GM18507 (cell line): ENCODE results near the gene GCNT1.
A peak's percentile ranks its signal among the peaks of the same experiment; 100 is the strongest.
"Not testable (repeated sequence)": the region's sequence is repeated elsewhere in the genome, so short reads cannot be mapped to it uniquely, and the experiment has no call there.

Experiments used
- DNase-seq: peaks from one replicate; pipeline ENCODE4 v3.0.0; 2011; ENCODE audit warnings: low read depth; ENCODE audit not compliant: insufficient read length; ENCODE audit errors: extremely low spot score
- FAIRE-seq: peaks from 2 replicates; lab custom pipeline; 2011; peaks lifted over from hg19 to GRCh38; lab: Jason Lieb, UNC

The GCNT1 gene

DNA sequence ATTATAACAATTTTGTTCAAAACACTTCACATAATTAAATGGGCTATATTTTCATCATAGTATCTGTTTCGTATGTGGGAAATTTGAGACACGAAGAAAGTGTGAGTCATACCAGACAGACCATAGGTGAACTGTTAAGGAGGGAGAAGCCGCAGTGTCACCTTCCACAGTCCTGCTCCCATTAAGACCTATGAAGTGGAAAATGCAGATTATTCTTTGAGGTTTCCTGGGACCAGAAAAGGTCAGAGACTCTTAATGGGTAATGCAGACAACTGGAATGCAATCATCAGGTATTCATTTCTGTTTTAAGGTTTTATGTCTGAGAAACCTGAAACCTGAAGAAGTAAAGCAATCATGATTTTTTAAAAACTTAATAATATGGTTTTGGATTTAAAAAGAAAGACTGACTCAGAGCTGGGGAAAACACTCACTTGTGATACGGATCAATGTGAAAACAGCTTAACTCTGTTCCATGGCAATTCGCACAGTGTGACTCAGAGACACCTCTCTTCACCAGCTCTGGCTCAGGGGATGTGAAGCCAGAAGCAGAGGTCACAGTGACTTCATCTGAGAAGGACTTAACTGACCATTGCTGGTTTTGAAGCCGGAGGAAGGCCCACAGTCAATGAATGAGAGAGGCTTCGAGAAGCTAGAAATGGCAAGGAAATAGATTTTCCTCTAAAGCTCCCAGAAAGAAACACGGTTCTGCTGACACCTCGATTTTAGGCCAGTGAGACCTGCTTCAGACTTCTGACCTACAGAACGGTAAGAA lies 17.2 kb upstream of the GCNT1 start:
- no peak for DNase-seq
- peak; percentile 78 for FAIRE-seq

DNA sequence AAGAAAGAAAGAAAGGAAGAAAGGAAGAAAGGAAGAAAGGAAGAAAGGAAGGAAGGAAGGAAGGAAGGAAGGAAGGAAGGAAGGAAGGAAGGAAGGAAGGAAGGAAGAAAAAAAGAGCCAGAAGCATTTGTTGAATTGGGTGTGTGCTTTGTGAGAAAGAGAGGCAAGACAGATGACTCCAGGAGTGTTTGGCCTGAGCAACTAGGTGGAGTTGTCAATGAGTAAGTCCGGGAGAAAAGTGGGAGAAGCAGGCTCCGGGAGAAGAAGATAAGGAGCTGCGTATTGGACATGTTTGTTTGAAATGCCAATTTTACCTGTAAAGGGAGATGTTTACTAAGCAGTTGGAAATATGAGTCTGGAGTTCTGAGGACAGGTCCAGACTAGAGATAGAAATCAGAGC lies 15.1 kb upstream of the GCNT1 start:
- no peak for FAIRE-seq

DNA sequence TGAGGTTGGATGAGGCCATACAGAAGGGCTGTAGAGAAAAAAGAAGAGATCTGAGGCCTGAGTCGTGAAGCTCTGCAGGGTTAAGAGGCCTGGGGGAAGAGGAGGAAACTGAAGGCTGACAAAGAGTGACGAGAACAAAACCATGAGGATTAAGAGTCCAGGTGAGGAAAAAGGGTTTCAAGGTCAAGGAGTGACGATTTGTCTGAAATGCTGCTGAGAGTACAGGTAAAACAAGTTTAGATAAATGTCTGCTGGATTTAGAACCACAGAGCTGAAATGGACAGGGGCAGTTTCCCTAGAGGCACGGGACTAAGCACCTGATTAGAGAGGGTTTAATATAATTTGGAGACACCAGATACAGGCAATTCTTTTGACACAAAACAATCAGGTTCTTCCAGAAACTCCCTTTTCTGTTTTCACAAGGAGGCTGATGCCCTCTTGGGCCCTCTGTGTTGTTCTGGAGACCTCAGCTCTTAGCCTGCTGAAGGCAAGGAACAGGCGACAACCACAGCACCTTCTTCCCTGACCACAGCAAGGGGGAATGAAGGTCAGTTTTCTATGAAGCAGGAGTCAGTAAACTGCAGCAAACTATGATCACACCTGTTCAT lies 14.6 kb upstream of the GCNT1 start:
- peak; percentile 46 for FAIRE-seq
- no peak for DNase-seq

More for the DNA sequence above, 15.1 kb upstream of the GCNT1 start:
- DNase-seq = no peak

DNA sequence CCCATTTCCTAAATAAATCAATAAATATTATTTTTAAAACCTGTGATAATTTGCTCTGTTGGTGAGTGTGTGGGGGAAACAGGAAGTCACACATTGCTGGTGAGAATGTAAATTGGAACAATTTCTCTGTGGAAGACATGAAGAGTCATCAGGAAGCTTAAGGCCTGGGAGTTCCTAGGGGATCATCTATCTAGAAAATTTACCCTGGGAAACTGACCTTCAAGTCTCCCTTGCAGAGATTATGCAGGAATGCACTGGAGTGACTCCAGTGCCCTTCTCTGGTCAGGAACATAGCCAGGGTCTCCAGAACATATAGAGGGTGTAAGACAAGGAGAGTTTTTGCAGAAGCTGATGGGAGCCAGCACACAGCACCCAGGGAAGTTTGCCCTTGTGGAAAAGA lies 13.0 kb upstream of the GCNT1 start:
- DNase-seq = no peak
- no peak for FAIRE-seq

DNA sequence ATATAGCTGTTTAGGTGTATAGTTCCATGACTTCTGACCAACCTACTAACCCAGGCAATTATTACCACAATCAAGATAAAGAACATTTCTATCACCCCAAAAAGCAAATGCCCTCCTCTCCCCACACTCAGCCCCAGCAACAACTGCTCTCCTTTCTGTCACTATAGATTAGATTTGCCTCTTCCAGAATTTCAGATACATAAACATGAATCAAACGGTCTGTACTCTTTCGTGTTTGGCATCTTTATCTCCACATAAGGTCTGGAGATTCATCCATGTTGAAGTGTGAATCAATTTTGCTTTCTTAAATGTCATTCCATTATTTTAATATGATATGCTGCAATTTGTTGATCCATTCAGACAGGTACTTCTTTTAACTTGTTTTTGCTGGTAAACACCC lies 10.5 kb upstream of the GCNT1 start:
- no peak for FAIRE-seq
- no peak for DNase-seq

DNA sequence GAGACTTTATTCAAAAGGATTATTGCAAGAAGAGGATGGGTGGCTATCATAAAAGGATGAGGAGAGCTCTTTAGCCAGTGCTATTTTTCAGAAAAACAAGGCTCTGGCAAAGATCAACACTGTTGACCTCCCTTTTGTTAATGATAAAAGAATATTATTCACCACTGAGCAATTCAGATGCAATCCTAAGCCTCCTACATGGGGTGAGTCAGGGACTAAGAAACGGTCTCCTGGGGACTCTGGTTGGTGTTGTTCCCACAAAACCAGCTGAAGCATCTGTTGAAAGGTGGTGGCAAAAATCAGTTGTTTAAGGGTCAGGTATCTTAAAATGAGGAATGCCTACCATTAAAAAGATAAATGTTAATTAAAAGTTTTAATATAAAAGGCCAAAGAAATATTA lies 7.7 kb upstream of the GCNT1 start:
- no peak for FAIRE-seq
- no peak for DNase-seq

DNA sequence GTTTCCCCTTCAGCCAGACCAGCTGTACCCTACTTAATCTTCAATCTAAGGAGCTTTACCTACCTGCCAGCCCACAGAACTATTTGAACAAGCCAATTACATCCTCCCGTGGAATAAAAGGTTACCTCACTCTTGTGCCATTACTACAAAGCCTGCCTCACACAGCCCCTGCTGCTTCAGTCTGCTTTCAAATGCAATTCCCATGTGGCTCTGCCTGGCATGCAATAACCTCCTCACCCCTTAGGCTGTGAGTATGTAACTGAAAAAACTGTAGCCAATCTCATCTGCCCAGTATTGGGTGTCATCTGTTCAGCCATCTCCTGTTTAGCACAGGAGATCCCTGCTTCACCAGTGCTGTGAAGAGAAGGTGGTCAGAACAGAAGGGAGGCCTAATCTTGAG lies 6.1 kb upstream of the GCNT1 start:
- no peak for FAIRE-seq
- no peak for DNase-seq

DNA sequence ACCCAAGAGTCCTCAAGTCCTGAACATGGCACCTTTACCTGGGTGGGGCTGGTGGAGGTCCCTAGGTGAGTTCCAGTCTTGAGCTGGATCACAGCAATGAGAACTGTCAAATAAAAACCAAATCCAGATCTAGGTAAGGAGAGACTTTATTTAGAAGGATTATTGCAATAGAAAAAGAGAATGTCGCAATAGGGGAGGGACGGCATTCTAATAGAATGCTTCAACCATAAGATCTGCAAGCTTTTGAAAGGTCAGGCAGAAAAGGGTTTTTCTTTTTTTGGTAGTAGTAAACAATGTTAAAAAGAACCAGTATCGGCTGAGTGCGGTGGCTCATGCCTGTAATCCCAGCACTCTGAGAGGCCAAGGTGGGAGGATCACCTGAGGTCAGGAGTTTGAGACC lies 5.2 kb upstream of the GCNT1 start:
- no peak for FAIRE-seq
- DNase-seq = no peak

DNA sequence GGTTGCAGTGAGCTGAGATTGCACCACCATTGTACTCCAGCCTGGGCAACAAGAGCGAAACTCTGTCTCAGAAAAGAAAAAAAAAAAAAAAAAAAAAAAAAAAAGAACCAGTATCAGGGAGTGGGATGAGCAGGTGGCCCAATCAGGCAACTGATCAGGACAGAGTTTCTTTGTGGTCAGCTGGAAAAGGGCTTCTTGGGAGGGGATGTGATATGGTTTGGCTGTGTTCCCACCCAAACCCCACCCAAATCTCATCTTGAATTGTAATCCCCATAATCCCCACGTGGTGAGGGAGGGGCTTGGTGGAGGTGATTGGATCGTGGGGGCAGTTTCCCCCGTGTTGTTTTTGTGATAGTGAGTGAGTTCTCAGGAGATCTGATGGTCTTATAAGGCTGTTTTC lies 4.7 kb upstream of the GCNT1 start:
- DNase-seq = no peak
- FAIRE-seq = no peak

DNA sequence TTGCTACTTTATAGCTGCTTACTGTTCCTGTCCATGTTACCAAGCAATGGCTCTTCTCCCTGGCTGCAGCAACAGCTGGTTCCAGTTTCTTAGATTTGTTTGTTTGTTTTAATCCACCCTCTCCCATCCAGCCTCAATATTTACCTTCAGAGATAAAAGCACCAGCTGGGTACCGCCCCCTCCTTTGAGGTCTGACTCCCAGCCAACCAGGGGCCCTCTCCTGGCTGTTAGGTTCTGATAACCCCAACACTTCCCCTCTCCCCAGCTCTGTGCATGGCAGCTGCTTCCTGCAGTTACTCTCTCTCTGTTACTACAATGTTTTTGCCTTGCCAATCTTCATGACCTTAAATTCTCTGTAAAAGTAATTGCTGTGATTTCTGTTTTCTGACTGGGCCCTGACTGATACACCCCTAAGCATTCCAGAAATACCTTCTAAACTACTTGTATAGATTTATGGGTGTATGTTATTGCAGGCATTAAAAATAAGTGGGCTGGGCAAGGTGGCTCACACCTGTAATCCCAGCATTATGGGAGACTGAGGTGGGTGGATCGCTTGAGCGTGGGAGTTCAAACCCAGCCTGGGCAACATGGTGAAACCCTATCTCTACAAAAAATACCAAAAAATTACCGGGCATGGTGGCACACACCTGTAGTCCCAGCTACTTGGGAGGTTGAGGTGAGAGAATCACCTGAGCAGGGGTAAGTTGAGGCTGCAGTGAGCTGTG lies 2.6 kb upstream of the GCNT1 start:
- no peak for FAIRE-seq
- DNase-seq = no peak

DNA sequence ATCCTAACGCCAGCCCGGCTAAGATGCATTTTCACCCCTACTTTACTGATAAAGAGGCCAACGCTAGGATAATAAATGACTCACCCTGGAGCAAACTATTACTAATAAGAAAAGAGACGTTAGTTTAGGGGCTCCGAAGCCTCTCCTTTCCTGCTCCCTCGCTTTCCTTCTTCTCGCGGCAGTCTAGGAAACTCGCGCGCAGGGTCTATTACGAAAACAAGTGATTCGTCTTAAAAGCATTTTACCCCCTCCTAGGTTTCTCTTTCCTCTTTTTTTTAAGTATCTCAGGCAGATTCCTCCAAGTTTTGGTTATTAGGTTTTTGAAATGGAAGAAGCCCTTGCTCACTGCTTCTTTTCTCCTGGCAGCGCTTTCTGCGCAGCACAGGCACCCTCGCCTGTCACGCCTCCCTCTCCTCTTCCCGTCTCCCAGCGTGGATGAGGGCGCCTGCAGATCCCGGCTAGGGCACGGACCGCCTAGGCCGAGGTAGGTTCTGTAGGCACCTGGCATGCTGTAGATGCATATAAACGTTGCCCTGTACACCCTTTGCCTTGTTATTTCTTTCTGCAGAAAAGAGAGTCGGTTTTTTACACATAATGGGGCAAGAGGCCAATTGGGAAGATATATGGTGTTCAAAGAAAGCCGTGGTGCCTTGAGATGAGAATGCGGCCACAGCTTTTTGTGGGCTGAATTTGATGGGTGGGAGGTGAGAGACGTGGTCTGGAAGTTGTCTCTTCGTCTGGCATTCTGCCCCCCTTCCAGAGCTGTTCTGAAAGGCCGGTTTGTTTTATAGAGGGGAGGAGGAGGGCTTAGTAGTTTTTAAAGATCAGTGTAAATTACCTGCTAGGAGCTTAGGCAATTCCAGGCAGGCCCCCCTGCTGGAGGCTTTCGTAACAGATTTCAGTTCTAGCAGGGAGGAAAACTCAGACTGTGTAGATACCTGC lies 983 bp downstream of the GCNT1 start:
- DNase-seq = no peak

DNA sequence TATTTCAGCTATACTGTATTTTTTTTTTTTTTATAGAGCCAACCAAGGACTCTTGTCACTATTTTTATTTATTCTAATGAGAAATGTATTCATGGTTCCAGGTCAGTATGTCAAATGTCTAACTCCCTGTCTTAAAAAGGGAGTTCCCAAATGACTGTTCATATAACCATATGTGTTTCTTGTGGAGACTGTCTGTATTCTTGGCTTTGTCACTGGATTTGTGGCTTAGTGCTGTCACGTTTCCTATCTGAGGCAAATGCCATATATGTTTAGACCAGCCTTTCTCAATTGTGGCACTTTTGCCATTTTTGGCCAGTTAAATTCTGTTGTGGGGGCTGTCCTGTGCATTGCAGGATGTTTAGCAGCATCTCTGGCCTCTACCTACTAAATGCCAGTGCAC lies 3.1 kb downstream of the GCNT1 start:
- FAIRE-seq (no peak), DNase-seq (no peak)

More for the DNA sequence above, 983 bp downstream of the GCNT1 start:
- peak; percentile 35 for FAIRE-seq

DNA sequence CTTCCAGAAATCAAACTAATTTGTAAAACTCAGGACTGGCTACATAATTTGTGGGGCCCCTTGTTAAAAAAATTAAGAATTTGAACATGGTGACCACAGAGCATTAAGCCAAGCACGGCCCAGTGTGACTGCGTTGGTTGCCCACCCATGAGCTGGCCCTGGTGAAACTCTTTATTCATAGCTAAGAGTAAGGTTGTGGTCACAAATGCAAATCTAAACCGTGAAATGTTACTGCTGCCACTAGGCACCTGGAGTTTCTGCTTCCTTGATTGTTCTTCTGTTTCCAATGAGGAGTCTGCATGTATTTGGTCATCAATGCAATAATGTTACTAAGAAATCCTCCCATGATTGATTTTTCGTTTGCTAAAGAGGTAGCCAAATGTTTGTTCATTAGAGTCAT lies 4.2 kb downstream of the GCNT1 start:
- FAIRE-seq (peak; percentile 86), DNase-seq (no peak)

DNA sequence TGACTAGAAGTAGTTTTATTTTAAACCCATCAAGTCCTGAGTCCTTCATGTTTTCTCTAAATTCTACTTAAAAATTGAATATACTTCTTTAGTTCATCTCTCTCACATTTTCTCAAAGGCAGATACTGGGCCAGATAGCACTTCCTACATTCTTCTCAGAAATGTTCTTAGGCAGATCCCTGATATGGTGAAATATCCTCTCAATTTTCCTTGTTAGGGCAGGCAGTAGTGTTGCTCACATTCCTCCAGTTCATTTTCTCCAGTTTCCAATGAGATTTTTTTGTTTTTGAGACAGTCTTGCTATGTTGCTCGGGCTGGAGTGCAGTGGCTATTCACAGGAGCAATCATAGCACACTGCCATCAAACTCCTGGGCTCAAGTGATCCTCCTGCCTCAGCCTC lies 5.7 kb downstream of the GCNT1 start:
- no peak for FAIRE-seq

DNA sequence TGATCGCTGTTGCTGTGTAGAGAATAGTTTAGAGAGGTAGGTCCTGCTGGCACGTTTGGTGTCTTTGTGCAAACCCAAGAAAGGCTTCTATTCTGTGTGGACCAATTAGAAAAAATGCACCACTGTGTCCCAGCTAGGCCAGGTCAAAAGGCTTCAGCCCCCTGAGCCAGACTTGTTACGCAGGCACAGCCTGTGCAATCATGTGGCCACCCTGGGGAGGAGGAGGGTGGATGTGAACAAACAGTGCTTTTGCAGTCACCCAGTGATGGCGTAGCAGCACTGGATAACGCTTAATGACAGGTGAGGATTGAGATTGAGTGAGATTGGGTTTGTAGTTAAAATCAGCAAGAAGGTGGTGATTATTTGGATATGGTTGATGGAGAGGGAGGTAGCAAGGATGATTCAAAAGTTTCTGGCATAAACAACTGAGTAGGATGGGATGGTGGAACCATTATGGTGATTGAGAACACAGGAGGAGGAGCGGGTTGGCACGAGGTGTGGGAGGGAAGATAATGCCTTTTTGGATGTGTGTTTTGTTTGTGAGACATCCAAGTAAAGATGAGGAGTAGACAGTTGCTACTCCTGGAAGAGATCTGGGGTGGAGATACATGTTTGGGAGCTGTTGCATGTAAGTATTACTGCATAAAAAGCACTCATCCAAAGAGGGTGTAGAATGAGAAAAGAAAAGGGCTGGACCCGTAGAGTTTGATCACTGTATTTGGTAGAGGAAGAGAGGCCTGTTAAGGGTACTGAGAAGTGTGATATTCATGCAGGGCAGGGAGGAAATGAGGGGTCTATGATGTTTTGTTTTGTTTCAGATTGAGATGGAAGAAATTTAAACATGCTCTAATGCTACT lies 6.7 kb downstream of the GCNT1 start:
- FAIRE-seq = no peak
- no peak for DNase-seq

More for the DNA sequence above, 5.7 kb downstream of the GCNT1 start:
- DNase-seq = no peak

DNA sequence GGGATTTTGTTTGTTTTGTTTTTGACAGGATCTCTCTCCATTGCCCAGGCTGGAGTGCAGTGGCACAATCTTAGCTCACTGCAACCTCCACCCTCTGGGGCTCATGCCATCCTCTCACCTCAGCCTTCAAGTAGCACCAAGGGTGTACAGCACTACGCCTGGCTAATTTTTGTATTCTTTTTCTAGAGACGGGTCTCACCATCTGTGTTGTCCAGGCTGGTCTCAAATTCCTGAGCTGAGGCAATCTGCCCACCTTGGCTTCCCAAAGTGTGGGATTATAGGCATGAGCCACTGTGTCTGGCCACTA lies 7.3 kb downstream of the GCNT1 start:
- FAIRE-seq (no peak), DNase-seq (no peak)

DNA sequence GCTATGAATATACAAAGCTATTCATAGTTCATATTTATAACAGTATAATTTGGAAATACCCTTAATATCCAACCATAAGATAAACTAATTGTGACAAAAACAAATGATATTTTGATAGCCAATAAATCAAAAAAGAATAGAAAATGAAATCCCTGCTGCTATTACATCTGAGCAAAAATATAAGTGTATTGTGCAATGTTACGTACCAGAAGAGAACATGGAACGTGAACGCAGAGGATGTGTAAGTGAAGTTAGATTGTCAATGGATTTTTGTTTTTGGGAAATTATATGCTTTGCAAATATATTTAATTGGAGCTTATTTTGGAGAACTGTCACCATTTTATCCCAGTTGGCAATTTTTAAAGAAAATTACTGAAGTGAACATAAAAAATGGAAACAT lies 15.4 kb downstream of the GCNT1 start:
- DNase-seq (no peak), FAIRE-seq (no peak)

DNA sequence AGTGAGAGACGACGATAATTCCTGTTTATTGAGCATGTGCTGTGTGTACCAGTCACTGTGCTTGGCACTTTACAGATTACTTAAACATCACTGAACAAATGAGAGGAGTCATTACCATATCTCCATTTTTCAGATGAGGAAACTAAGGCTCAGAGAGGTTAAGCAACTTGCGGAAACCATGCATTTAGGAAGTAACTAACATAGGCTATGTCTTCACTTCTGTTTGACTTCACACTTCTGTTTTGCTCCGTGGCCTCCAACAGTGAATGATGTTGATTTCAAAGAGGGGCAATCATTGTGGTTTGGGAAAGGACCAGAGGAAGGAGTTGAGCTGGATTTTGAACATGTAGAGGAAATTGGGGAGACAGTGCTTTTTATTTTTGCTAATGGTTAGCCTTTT lies 16.7 kb downstream of the GCNT1 start:
- FAIRE-seq (no peak), DNase-seq (no peak)

DNA sequence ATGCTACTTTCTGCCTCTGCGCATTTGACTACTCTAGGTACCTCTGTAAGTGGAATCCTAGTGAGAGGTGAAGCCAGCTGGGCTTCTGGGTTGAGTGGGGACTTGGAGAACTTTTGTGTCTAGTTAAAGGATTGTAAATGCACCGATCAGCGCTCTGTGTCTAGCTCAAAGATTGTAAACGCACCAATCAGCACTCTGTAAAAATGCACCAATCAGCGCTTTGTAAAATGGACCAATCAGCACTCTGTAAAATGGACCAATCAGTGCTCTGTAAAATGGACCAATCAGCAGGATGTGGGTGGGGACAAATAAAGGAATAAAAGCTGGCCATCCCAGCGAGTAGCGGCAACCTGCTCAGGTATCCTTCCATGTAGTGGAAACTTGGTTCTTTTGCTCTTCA lies 18.8 kb downstream of the GCNT1 start:
- not testable (repeated sequence) for FAIRE-seq, DNase-seq
